Activated CD4-positive, alpha-beta T cell treated with anti-CD3 and anti-CD28 coated beads, Interleukin-2, amount 50 U/mL, for 1 hour (primary cell): ENCODE data around the gene PRKCE.
A peak's percentile ranks its signal among the peaks of the same experiment; 100 is the strongest.

Source experiments
- DNase-seq: peaks from one replicate; pipeline ENCODE4 v3.0.0-alpha.2; 2020

PRKCE gene

GRCh38 chr2:45982096-45982495 is 330.6 kb downstream of the PRKCE start:
- no peak for DNase-seq

DNA sequence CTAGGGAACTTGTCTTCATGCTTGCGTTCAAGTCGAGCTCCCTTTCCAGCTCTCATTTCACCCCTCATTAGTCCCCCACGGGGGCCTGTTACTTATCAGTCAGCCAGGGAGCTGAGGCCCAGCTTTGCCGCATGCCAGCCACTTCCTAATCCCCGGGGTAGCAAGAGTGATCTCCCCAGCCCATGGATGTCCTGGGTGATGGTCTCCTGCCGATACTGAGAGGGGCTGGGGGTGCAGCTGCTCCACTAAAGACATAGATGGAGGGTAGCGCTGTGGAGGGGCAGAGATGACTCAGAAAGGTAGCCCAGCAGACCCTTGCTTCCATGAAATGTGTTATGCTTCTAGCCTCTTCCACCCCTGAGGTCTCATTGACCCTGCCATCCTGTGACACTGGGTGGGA is 331.7 kb downstream of the PRKCE start:
- DNase-seq = no peak

GRCh38 chr2:45984366-45984765 is 332.9 kb downstream of the PRKCE start:
- DNase-seq = no peak

GRCh38 chr2:45984896-45985473 is 333.5 kb downstream of the PRKCE start:
- no peak for DNase-seq

DNA sequence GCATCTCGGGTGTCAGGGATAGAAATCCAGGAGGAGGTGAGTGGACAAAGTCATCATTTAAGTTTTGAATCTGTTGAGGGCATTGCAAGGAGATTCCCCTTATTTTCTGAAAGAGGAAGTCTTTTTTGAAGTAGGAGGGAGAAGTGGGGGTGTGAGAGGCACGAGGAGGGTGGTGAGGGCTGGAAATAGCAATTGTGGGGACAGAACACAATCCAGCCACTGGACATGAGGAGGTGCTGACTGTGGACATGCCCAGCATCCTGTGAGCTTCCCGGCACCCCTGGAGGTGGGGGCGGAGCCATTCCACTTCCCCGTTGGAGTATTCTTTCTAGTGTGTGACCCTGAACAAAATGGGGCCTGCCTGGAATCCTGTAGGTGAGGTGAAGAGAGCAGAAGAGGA is 335.0 kb downstream of the PRKCE start:
- DNase-seq = no peak

GRCh38 chr2:45987856-45988255 is 336.4 kb downstream of the PRKCE start:
- DNase-seq = no peak

DNA sequence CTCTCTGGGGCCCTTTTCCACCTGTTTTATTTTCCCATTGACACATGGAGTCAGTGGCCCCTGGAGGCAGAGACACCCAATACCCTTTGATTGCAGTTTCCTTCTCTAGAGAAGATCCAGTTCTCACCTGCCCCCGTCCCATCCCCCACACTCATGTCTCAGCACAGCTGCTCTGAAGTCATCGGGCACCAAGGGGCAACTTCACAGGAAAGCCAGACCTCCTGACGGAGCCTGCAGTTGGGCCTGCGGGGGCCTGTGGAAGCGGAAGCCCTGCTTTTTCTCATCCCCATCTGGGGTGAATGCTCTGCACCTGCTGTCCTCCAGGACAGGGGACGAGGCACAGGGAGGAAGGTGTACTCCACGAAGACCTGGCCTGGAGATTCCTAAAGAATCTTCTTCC is 337.4 kb downstream of the PRKCE start:
- DNase-seq = no peak

DNA sequence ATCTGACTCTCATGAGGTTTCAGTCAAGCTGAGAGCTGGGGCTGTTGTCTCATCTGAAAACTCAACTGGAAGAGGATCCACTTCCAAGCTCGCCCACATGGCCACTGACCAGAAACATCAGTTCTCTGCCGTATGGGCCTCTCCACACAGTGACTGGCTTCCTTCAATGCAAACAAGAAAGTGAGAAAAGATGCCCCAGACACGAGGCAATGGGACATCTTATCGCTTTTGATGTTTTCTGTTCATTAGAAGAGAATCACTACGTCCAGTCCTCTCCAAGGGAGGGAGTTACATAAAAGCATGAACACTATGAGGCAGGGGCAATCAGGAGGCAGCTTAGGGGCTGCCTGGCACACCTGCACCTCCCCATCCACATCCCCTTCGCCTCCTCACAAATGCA is 338.7 kb downstream of the PRKCE start:
- DNase-seq = no peak

DNA sequence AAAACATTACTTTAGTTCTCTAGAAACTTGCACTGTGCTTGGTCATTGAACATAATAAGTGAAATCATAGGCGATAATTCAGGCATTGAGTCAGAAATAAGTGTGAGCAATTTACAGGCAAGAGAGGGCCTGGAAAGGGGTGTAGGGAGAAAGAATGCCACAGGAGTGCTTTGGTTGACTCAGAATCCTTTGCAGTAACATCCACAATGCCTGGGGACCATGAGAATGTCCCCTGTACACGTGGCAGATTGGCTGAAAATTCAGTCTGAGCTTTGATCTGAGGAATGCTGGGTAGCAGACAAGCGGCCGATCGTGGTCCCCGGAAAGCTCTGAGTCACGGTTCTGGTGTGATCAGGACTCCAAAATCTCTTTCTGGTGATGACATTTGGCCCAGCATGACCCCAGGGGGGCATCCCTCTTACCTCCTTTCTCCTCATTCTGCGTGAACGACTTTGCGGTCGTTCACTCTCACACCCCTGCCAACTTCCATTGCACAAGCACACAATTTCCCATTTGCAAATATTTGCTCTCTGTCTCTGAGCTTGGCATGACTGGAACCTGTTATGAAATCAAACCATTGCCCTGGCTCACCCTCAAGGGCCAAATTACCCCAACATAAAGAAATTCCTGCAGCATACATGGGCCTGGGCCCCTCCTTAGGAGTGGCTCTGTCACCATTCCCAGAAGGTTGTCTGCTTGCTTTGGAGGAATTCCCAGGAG is 340.7 kb downstream of the PRKCE start:
- no peak for DNase-seq

DNA sequence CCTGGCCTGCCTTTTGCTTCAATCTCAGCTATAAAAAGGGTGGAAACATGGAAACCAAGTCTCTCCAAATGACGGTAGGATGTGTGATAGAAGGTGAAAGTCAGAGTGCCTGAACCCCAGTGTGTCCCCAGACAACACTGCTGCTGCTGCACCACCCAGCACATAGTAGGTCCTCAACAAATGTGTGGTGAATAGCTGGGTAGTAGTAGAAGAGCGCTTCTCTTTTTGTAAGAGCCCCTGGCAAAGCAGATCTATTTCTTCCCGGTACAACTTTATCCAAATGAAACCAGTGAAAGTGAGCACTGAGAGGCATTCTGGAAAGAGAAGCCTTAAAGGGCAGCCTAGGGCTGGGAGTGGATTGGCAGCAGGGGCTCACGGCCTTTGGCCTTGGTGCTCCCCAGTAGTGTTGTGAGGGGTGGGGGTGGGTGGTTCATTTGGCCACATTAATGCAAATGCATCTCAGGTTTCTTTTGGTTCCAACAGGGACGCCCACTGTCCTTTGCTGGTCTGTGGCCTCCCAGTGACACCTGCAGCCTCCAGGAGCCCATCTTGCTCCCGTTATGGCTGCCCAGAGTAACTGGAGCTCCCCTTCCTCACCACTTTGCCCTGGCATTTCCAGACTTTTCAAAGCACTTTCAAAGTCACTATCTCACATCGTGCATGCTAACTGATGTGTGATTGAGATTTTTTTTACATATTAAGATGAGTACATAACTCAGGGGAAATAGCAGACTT is 341.4 kb downstream of the PRKCE start:
- no peak for DNase-seq

DNA sequence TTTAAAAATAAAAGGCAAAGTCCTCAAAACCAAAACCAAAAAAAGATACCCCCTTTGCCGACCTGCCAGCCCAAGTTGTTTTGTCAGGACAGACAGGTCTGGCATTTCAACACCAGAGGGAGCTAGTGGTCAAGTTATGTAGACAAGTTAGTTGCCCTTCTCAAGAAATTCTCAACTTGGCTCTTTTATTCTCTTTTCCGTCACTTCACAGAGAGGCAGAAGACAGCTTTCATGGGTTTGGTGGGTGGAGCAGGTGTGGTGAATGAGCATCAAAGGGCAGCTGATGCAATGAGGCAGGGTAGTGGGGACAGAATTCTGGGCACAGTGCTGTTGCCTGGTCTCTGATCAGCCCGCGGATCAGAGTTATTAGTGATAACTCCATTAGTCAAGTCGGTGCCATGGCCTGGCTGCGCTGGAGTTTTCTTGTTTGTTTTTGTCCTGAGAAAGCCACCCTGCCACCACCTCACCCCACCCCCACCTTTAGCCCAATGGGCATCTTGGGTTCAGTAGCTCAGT is 342.1 kb downstream of the PRKCE start:
- DNase-seq = peak; percentile 39

GRCh38 chr2:45994060-45994459 is 342.6 kb downstream of the PRKCE start:
- DNase-seq = no peak

GRCh38 chr2:46000660-46001059 is 349.2 kb downstream of the PRKCE start:
- DNase-seq = no peak

GRCh38 chr2:46001290-46001689 is 349.8 kb downstream of the PRKCE start:
- no peak for DNase-seq

DNA sequence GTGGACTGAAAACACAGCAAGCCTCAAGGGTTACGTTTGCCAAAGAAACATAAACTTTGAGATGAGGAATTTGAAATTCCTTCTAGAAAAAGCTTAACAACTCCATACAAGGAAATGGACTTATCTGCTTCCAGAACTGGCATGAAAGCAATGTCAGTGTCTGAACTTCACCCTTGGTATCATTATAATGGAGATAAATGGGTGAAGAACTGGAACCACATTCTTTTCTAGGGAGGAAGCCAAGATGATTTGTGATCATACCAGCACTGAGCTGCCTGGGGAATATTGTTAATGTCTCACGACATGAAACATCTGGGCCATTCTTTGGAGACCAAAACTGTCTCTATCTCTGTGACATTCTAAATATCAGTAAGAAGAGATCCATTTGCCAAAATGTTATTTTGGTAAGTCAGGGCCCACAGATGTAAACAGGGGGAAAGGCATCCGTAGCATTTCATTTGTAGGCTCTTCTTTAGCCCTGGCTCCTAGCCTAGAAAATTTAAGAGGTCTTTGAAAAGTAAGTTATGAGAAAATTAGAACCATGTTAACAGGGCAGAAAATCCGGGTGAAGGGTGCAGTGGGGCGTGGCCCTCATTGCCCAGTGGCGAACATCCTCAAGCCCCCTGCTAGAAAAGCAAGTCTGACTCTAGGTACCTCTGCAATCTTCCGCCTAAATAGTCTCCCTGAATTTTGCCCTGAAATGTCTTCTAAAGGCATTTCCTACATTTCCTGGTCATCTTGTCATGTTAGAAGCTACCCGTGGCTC is 350.4 kb downstream of the PRKCE start:
- no peak for DNase-seq

DNA sequence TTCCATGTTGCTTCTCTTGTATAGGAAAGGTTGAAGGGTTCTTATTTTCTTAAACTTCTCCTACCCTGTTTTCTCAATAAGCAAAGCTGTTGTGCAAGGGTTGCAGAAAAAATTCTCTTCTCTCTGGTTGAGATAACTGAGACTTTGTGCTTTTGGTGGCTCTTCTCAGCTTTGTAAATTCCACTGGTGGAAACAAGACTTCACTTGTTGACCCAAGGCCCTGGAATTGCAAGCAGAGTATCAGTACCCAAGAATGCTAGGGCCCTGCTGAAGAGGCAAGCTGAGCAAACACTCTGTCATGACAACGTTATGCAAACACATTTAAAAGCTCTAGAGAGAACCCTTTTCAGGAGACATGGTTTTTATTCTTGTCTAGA is 351.0 kb downstream of the PRKCE start:
- DNase-seq = no peak

DNA sequence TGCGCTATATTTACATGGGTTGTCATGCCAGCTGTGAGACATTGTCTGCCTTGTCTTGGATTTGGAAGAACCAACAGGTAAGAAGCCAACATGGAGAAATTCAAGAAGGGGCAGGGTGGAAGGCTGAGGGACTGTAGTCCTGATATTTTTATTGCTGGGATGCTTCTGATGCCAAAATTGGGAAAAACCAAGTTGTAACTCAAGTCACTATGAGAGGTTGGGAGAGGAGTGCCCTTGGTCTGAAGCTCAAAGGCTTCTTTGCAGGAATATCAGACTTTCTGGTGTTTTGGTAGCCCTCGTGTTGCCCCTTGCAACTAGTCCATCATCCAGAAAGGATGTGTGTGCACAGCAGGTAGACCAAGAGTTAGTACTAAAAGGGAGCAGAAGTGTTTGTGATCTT is 351.5 kb downstream of the PRKCE start:
- DNase-seq = no peak

- DNase-seq = no peak
Observed at GRCh38 chr2:46003903-46004473, 352.5 kb downstream of the PRKCE start.

DNA sequence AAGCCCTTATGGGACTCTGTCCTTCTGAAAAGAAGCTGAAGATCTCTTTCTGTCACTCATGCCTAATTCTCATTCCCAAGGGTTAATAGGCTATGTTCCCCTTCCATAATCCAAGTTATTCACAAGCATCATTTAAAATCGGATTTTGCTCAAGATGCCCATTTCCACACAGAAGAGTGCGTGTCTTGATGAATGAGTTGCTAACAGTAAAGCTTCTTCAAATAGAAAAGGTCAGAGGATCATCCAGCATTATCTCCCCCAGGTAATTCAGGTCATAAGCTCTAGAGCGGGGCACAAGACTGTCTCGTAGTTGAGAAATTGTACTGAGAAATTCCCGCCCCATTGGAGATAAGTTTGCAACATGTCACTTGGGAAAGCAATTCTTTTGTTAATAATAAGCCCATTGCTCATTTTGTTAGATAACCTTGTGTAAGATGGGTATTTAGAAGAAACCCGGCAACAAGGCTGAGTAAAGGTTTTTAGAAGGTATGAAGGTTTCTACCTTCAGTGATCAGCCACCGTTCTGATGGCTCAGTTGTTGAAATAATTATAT is 355.1 kb downstream of the PRKCE start:
- DNase-seq = no peak

GRCh38 chr2:46007412-46007811 is 355.9 kb downstream of the PRKCE start:
- no peak for DNase-seq

- no peak for DNase-seq
Observed at GRCh38 chr2:46008091-46008870, 356.8 kb downstream of the PRKCE start.

GRCh38 chr2:46009315-46009714 is 357.8 kb downstream of the PRKCE start:
- no peak for DNase-seq
